GM23248 (cell line): ENCODE measurements around the gene TRAPPC3L. TPM values are rescaled to one million over a fixed set of nuclear protein-coding genes. Genes with fewer than 3 reads are reported as not detected.
A peak's percentile ranks its signal among the peaks of the same experiment; 100 is the strongest.

Experiments used
- DNase-seq: peaks from one replicate; pipeline ENCODE4 v3.0.0-alpha.2; 2015
- H2AFZ ChIP-seq: fragments of 200-600 bp; sonication (generic); 2 replicates; pipeline ENCODE4 v1.6.1; 2016; ENCODE audit warnings: antibody characterized with exemption
- H3F3A ChIP-seq: fragments of 200-600 bp; sonication (generic); 2 replicates; pipeline ENCODE4 v1.6.1; 2016; ENCODE audit warnings: mild to moderate bottlenecking, antibody characterized with exemption, mixed run types; ENCODE audit not compliant: insufficient read depth
- H3K27ac ChIP-seq: fragments of 200-600 bp; sonication (generic); 2 replicates; pipeline ENCODE4 v1.5.1; 2016; ENCODE audit warnings: mild to moderate bottlenecking
- H3K27me3 ChIP-seq: fragments of 200-600 bp; sonication (generic); replicated peaks from 2 replicates; pipeline ENCODE4 v1.6.1; 2016; ENCODE audit warnings: mild to moderate bottlenecking; ENCODE audit not compliant: insufficient read depth
- H3K36me3 ChIP-seq: fragments of 200-600 bp; sonication (generic); 2 replicates; pipeline ENCODE4 v1.6.1; 2016; ENCODE audit warnings: low read depth, mild to moderate bottlenecking
- H3K4me1 ChIP-seq: fragments of 200-600 bp; sonication (generic); 2 replicates; pipeline ENCODE4 v1.6.1; 2016; ENCODE audit warnings: mild to moderate bottlenecking; ENCODE audit not compliant: insufficient read depth
- H3K4me2 ChIP-seq: fragments of 200-600 bp; sonication (generic); one replicate; pipeline ENCODE4 v1.6.1; 2016; ENCODE audit warnings: mild to moderate bottlenecking; ENCODE audit not compliant: unreplicated experiment
- H3K4me3 ChIP-seq: fragments of 200-600 bp; sonication (generic); 2 replicates; pipeline ENCODE4 v1.5.1; 2016; ENCODE audit warnings: mild to moderate bottlenecking
- H3K79me2 ChIP-seq: fragments of 200-600 bp; sonication (generic); 2 replicates; pipeline ENCODE4 v1.6.1; 2016; ENCODE audit warnings: mild to moderate bottlenecking; ENCODE audit not compliant: insufficient read depth
- H3K9ac ChIP-seq: fragments of 200-600 bp; sonication (generic); 2 replicates; pipeline ENCODE4 v1.6.1; 2016; ENCODE audit warnings: mild to moderate bottlenecking
- H3K9me2 ChIP-seq: fragments of 200-600 bp; sonication (generic); 2 replicates; pipeline ENCODE4 v1.6.1; 2016; ENCODE audit warnings: mixed run types, mild to moderate bottlenecking, moderate library complexity; ENCODE audit not compliant: insufficient read depth
- H3K9me3 ChIP-seq: fragments of 200-600 bp; sonication (generic); one replicate; pipeline ENCODE4 v1.6.1; 2017; ENCODE audit warnings: low read depth
- H4K20me1 ChIP-seq: fragments of 200-600 bp; sonication (generic); 2 replicates; pipeline ENCODE4 v1.6.0; 2016; ENCODE audit not compliant: insufficient read depth
- EZH2 ChIP-seq: fragments of 200-600 bp; sonication (generic); IDR thresholded peaks from 2 replicates; pipeline ENCODE4 v1.6.1; 2018; ENCODE audit warnings: antibody characterized with exemption, mild to moderate bottlenecking; ENCODE audit not compliant: insufficient read depth, poor library complexity, severe bottlenecking
- EZH2phosphoT487 ChIP-seq: fragments of 200-600 bp; sonication (generic); IDR thresholded peaks from 2 replicates; pipeline ENCODE4 v1.6.1; 2018; ENCODE audit warnings: antibody characterized with exemption, moderate library complexity, mild to moderate bottlenecking, low read depth; ENCODE audit not compliant: insufficient read depth
- WGBS, 2 experiments: methylation state at CpG; one replicate each; pipeline ENCODE4 v1.1.6; 2015 to 2017; ENCODE audit warnings: low lambda C conversion rate in 2 of 2, low coverage in 1 of 2; ENCODE audit errors: missing lambda C conversion rate in 2 of 2; 5-methylcytosine and 5-hydroxymethylcytosine counted together
- in situ Hi-C: fragments of 300-500 bp; cut with MboI; formaldehyde crosslinking; loops from 2 replicates; pipeline ENCODE4 v1.15.0; 2020
- polyA plus RNA-seq: library from polyadenylated mRNA; unstranded; fragments of >200 nt; fragmentation: Nextera tagmentation; extraction: Ambion mirVana; gene quantifications from 2 replicates; pipeline ENCODE4 v1.2.1, GENCODE V29; 2016
- total RNA-seq: library from RNA; depleted of rRNA; stranded (reverse); fragments of >200 nt; shearing (Covaris generic); gene quantifications from 2 replicates; pipeline ENCODE4 v1.2.3, GENCODE V29; 2014

Gene TRAPPC3L
- total and polyA plus RNA-seq, 2 experiments from 2014 or later: not detected

DNA sequence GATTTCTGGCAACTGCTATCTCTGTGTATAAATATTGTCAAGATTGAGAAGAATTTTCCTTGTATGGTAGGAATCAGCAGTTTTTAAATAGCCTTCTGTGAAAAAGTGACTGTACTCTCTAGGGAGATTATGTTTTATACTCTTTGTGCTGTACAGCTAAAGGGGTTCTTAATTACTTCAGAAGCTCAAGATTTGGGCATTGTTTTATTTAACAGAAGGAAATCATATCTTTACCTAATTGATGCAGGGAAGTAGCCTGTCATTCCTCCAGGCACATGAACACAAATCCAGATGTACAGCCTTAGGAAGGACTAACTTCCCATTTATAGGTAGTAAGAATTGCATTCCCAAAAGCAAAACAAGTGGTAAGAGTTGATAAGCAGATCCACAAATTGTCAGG, 32.8 kb downstream of the TRAPPC3L start:
- peak; percentile 48 for DNase-seq
- in situ Hi-C loops: no loop called here
- peak overlapping the region; percentile 87 for H3K9ac ChIP-seq
- H3K4me2 ChIP-seq: peak overlapping the region; percentile 96
- no peaks in the 10 kb centered on the region for H4K20me1 ChIP-seq
- H3K9me2 ChIP-seq: no peaks in the 10 kb centered on the region
- H3K9me3 ChIP-seq: no peaks in the 10 kb centered on the region
- peak overlapping the region; percentile 92 for H2AFZ ChIP-seq
- peaks cover 14% of the 10 kb centered on the region for H3K4me1 ChIP-seq
- H3F3A ChIP-seq: peaks cover 17% of the 10 kb centered on the region
- H3K27me3 ChIP-seq: no peaks in the 10 kb centered on the region
- peaks cover 38% of the 10 kb centered on the region for H3K79me2 ChIP-seq
- H3K27ac ChIP-seq: peak overlapping the region; percentile 92
- H3K36me3 ChIP-seq: no peaks in the 10 kb centered on the region
- peak overlapping the region; percentile 79 for H3K4me3 ChIP-seq
- TF ChIP-seq EZH2: no peak
- TF ChIP-seq EZH2phosphoT487: no peak

GRCh38 chr6:116512111-116512559, 33.3 kb downstream of the TRAPPC3L start:
- peaks cover 20% of the 10 kb centered on the region for H3K4me1 ChIP-seq
- no peaks in the 10 kb centered on the region for H4K20me1 ChIP-seq
- peak overlapping the region; percentile 96 for H3K4me2 ChIP-seq
- H3K9me2 ChIP-seq: no peaks in the 10 kb centered on the region
- H3K27me3 ChIP-seq: no peaks in the 10 kb centered on the region
- H3K36me3 ChIP-seq: no peaks in the 10 kb centered on the region
- H3K4me3 ChIP-seq: peak overlapping the region; percentile 79
- DNase-seq: peak; percentile 46
- H3F3A ChIP-seq: peaks cover 17% of the 10 kb centered on the region
- H3K9ac ChIP-seq: peak overlapping the region; percentile 87
- peaks cover 38% of the 10 kb centered on the region for H3K79me2 ChIP-seq
- H3K9me3 ChIP-seq: no peaks in the 10 kb centered on the region
- in situ Hi-C loops: no loop called here
- WGBS, 2 experiments: 15 to 16% methylated on average over 4 of the region's 4 CpGs
- H3K27ac ChIP-seq: peak overlapping the region; percentile 92
- peak overlapping the region; percentile 92 for H2AFZ ChIP-seq
- TF ChIP-seq EZH2: no peak
- no peak for TF ChIP-seq EZH2phosphoT487

DNA sequence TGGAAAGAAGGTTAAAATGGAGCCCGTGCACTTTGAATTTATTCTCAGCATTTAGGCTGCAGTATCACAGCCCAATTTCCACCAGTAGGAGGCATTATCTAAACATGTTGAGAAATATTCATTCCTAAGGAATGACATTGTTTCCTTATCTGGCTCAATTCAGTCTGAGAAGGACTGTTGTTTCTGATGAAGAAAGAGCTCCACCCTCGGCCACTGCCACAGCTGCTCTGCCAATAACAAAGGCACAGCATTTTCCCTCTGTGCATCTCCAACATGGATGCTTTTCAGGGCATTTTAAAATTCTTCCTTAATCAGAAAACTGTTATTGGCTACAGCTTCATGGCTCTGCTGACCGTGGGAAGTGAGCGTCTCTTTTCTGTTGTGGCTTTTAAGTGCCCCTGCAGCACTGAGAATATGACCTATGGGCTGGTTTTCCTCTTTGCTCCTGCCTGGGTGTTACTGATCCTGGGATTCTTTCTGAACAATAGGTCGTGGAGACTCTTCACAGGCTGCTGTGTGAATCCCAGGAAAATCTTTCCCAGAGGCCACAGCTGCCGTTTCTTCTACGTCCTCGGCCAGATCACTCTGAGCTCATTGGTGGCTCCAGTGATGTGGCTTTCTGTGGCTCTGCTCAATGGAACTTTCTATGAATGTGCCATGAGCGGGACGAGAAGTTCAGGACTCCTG, 33.9 kb downstream of the TRAPPC3L start, which contains the start of gene CALHM5:
CALHM5 (plus strand) TSS at position 216 of the 687 bp plus-strand sequence; CDS start at position 274, 58 bp downstream.
- peak; percentile 94 for DNase-seq
- peaks cover 22% of the 10 kb centered on the region for H3K4me1 ChIP-seq
- peaks cover 38% of the 10 kb centered on the region for H3K79me2 ChIP-seq
- H3F3A ChIP-seq: peaks cover 17% of the 10 kb centered on the region
- in situ Hi-C loops: no loop called here
- H3K27ac ChIP-seq: peak within 1 kb of the TSS; percentile 92
- WGBS, 2 experiments: 1% methylated on average over 10 of the region's 10 CpGs
- H3K27me3 ChIP-seq: no peaks in the 10 kb centered on the region
- no peaks in the 10 kb centered on the region for H4K20me1 ChIP-seq
- H3K9me2 ChIP-seq: no peaks in the 10 kb centered on the region
- H3K9ac ChIP-seq: peak within 1 kb of the TSS; percentile 87
- no peaks in the 10 kb centered on the region for H3K36me3 ChIP-seq
- H3K4me3 ChIP-seq: peak within 1 kb of the TSS; percentile 79
- TF ChIP-seq EZH2 (no peak), EZH2phosphoT487 (no peak)
- H3K9me3 ChIP-seq: no peaks in the 10 kb centered on the region
- H3K4me2 ChIP-seq: peak within 1 kb of the TSS; percentile 96
- peak within 1 kb of the TSS; percentile 92 for H2AFZ ChIP-seq

DNA sequence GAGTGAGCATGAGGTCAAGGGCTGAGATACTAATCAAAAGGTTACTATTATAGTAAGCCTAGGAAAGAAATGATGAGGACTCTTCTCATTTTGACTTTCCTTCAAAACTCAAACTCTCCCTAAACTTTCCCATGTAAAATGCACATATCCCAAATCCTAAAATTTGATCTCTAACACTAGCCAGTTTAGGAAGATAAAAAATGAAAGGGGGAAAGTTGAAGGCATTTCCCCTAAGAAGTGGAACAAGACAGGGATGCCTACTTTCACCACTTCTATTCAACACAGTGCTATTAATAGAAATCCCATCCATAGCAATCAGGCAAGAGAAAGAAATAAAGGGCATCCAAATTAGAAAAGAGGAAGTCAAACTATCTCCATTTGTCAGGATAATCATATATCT, 37.0 kb downstream of the TRAPPC3L start:
- Histone ChIP-seq H3K4me2 (no peak overlapping the region), H3K4me1 (peaks cover 18% of the 10 kb centered on the region), H3K79me2 (peaks cover 11% of the 10 kb centered on the region), H3K36me3 (no peaks in the 10 kb centered on the region), H3K27ac (no peak overlapping the region), H3F3A (peaks cover 17% of the 10 kb centered on the region), H4K20me1 (no peaks in the 10 kb centered on the region), H3K9ac (no peak overlapping the region), H3K9me2 (no peaks in the 10 kb centered on the region), H3K27me3 (no peaks in the 10 kb centered on the region), H3K4me3 (no peak overlapping the region), H2AFZ (no peak overlapping the region), H3K9me3 (no peaks in the 10 kb centered on the region)
- in situ Hi-C loops: no loop called here
- DNase-seq: no peak
- TF ChIP-seq EZH2phosphoT487 (no peak), EZH2 (no peak)

- WGBS, 2 experiments: 31 to 40% methylated on average over 3 of the region's 3 CpGs
- Histone ChIP-seq H3K9ac (0 out of 2 replicates have a peak overlapping the region, but pooled peaks have one; percentile 39), H3K27me3 (no peaks in the 10 kb centered on the region), H3K4me2 (peak overlapping the region; percentile 37), H3K79me2 (no peaks in the 10 kb centered on the region), H3K9me2 (no peaks in the 10 kb centered on the region), H4K20me1 (no peaks in the 10 kb centered on the region), H2AFZ (peak overlapping the region; percentile 30; the same call in 1 of the 2 replicates), H3K4me1 (peaks cover 9% of the 10 kb centered on the region), H3F3A (peaks cover 8% of the 10 kb centered on the region), H3K27ac (peak overlapping the region; percentile 36; the same call in 1 of the 2 replicates), H3K9me3 (no peaks in the 10 kb centered on the region), H3K4me3 (no peak overlapping the region), H3K36me3 (no peaks in the 10 kb centered on the region)
- DNase-seq: peak; percentile 81
- in situ Hi-C loops: no loop called here
- no peak for TF ChIP-seq EZH2phosphoT487
- TF ChIP-seq EZH2: no peak
These were observed 38.2 kb downstream of the TRAPPC3L start for GRCh38 chr6:116507324-116507723.
